ENCODE measurements around the gene ZNF518A. TPM values are rescaled to one million over a fixed set of nuclear protein-coding genes. Genes with fewer than 3 reads are reported as not detected.

ZNF518A gene
- polyA plus RNA-seq, 1 experiment: 2.6 TPM

DNA sequence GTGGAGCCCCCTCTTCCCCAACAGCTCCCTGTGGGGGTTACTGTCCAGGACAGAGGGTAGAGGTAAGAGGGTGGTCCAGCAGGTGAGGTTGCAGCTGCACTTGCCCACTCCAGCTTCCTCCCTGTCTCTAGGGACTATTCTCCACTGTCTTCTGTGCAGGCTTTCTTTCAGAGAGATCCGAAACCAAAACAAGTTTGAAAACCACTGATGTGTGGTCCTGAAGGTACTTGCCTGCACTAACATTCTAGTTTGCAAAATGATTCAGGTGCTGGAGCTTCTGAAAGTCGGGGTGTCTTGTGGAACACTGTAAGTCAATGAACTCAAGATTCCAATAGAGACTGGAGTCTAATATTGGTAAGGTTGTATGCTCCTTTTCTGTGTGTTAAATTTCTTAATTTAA, 78.2 kb downstream of the ZNF518A start:
- no peaks in the 10 kb centered on the region for H3K36me3 ChIP-seq (ENCODE audit: control insufficient read depth, insufficient read depth, low read length)
- H3K4me3 ChIP-seq (ENCODE audit: low read depth, low read length): no peak overlapping the region
- ChIA-PET POLR2A (no interaction called here), CTCF (interaction anchor here (1.4 kb wide), 1 partner anchor 21 kb away, joined by 6 read pairs; no protein-coding TSS in a partner anchor)
- TF ChIP-seq CTCF (IDR thresholded peaks at IDR 0.05; ENCODE audit: insufficient read depth, low read depth, low read length): no peak
- no peaks in the 10 kb centered on the region for H3K27me3 ChIP-seq (ENCODE audit: control insufficient read depth, insufficient read depth, low read length)
- DNase-seq (ENCODE audit: low read depth): no peak

- DNase-seq (ENCODE audit: low read depth): no peak
- H3K4me3 ChIP-seq (ENCODE audit: low read depth, low read length): no peak overlapping the region
These were observed 78.8 kb downstream of the ZNF518A start for GRCh38 chr10:96208946-96209345.

DNA sequence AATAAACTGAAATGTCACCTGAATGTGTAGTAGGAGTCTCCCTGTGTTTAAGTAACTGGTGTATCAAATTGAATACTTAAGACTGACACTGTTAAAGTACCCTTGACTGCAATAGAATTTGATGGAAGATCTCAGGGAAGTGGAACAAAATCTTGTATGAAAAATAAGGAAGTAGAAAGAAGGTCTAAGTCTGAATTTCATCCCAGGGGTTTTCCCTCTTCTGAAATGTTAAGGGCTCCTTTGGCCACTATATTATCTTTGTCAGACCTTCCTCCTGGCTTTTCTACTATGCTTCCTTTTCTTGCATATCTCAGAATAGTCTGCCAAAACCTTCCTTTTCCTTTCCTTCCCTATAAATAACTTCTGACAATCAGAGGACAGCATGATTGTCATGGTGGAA, 81.7 kb downstream of the ZNF518A start:
- CTCF ChIA-PET: interaction anchor here (0.9 kb wide), 1 partner anchor 18 kb away, joined by 4 read pairs; no protein-coding TSS in a partner anchor
- Histone ChIP-seq H3K36me3 (ENCODE audit: control insufficient read depth, insufficient read depth, low read length) (no peaks in the 10 kb centered on the region), H3K4me3 (ENCODE audit: low read depth, low read length) (no peak overlapping the region), H3K27me3 (ENCODE audit: control insufficient read depth, insufficient read depth, low read length) (no peaks in the 10 kb centered on the region)
- no peak for DNase-seq (ENCODE audit: low read depth)
- POLR2A ChIA-PET: no interaction called here
- TF ChIP-seq CTCF (IDR thresholded peaks at IDR 0.05; ENCODE audit: insufficient read depth, low read depth, low read length): no peak

More at GRCh38 chr10:96208946-96209345, 78.8 kb downstream of the ZNF518A start:
- ChIA-PET POLR2A (no interaction called here), CTCF (no interaction called here)
- no peaks in the 10 kb centered on the region for H3K36me3 ChIP-seq (ENCODE audit: control insufficient read depth, insufficient read depth, low read length)
- no peak for TF ChIP-seq CTCF (IDR thresholded peaks at IDR 0.05; ENCODE audit: insufficient read depth, low read depth, low read length)
- no peaks in the 10 kb centered on the region for H3K27me3 ChIP-seq (ENCODE audit: control insufficient read depth, insufficient read depth, low read length)

DNA sequence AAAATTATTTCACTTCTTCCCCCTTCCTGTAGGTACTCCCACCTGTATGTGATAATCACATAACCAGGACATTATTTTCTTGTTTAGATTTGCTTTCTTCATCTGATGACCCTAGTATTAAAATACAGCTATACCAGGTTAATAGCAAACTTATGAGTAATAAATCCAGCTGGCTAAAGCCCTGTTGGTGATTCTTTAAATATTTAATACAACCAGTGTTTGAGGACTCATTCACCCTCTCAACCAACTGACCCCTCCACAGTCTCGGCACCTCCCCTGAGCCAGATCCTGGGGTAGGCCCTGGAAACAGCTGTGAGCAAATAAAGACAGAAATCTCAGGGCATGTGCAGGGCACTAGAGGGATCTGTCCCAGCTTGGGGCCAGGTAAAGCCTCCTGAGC, 82.8 kb downstream of the ZNF518A start:
- Histone ChIP-seq H3K36me3 (ENCODE audit: control insufficient read depth, insufficient read depth, low read length) (no peaks in the 10 kb centered on the region), H3K4me3 (ENCODE audit: low read depth, low read length) (no peak overlapping the region), H3K27me3 (ENCODE audit: control insufficient read depth, insufficient read depth, low read length) (no peaks in the 10 kb centered on the region)
- ChIA-PET CTCF (no interaction called here), POLR2A (no interaction called here)
- no peak for TF ChIP-seq CTCF (IDR thresholded peaks at IDR 0.05; ENCODE audit: insufficient read depth, low read depth, low read length)
- DNase-seq (ENCODE audit: low read depth): no peak

Small RNA genes lying within 50 kb of the gene (small RNA-seq; reads per million reads assigned to genes)
- not detected for gene RNU6-271P (ENCODE audit: insufficient read length, low read depth, low replicate concordance)

Other genes with a start within 250 kb of the ZNF518A start
- not detected in 2 replicates for gene CC2D2B, start 222.3 kb upstream of the ZNF518A start, polyA plus RNA-seq (2011; rRNA removed)
- 4.4 and 5.6 TPM in 2 replicates for gene CCNJ, start 86.7 kb upstream of the ZNF518A start, polyA plus RNA-seq (2011; rRNA removed)
- gene BLNK, start 141.3 kb downstream of the ZNF518A start, polyA plus RNA-seq (2011; rRNA removed): not detected in 2 replicates
- gene DNTT, start 174.1 kb downstream of the ZNF518A start, polyA plus RNA-seq (2011; rRNA removed): not detected in 2 replicates
- not detected in 2 replicates for gene OPALIN, start 228.7 kb downstream of the ZNF518A start, polyA plus RNA-seq (2011; rRNA removed)

Measured in BJ (cell line).